Measurements from ENCODE around the gene ORC3. TPM values are rescaled to one million over a fixed set of nuclear protein-coding genes. Genes with fewer than 3 reads are reported as not detected.
"Not testable (repeated sequence)": the region's sequence is repeated elsewhere in the genome, so short reads cannot be mapped to it uniquely, and the experiment has no call there.

The ORC3 gene
- polyA plus RNA-seq, 4 donors, result 9.5 to 31.6 (median 17.8) TPM

DNA sequence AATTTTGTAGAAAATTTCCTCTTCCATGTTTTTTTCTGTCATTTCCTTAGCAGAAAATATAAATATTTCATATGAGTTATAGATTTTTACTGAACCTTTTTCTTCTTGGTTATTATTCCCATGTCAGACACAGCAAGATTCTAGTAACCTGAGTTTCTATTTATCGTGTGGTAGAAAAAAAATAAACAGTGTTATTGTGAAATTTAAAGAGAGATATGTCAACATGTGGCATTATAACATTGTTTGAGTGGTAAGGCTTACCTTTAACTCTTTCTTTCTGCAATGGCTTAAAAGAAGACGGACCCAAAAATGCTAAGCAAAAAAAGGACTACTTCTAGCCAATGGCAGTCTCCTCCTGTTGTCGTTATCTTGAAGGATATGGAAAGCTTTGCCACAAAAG lies 18.9 kb downstream of the ORC3 start:
- Histone ChIP-seq H3K27ac (ENCODE audit: low read depth in 1 of 3, low read length in 2 of 3) (no peak overlapping the region), H3K27me3 (ENCODE audit: control insufficient read depth in 3 of 3, insufficient read depth in 3 of 3, low read length in 3 of 3) (no peaks in the 10 kb centered on the region), H3K4me3 (ENCODE audit: low read depth in 1 of 3, low read length in 3 of 3) (no peak overlapping the region), H3K36me3 (ENCODE audit: control insufficient read depth in 3 of 3, insufficient read depth in 2 of 3, low read depth in 1 of 3, low read length in 3 of 3) (peaks cover 0 to 21% (median 0%) of the 10 kb centered on the region in 3 donors), H3K9me3 (ENCODE audit: control insufficient read depth in 2 of 2, insufficient read depth in 1 of 2, low read depth in 1 of 2, low read length in 1 of 2) (peaks cover 0 to 3% of the 10 kb centered on the region in 2 donors), H3K4me1 (ENCODE audit: control insufficient read depth in 3 of 3, insufficient read depth in 2 of 3, low read depth in 1 of 3, low read length in 2 of 3) (no peaks in the 10 kb centered on the region)
- 86 to 97% (median 97%) methylated on average over 3 of the region's 3 CpGs for WGBS, 3 donors
- DNase-seq (no peak), FAIRE-seq (no peak)

DNA sequence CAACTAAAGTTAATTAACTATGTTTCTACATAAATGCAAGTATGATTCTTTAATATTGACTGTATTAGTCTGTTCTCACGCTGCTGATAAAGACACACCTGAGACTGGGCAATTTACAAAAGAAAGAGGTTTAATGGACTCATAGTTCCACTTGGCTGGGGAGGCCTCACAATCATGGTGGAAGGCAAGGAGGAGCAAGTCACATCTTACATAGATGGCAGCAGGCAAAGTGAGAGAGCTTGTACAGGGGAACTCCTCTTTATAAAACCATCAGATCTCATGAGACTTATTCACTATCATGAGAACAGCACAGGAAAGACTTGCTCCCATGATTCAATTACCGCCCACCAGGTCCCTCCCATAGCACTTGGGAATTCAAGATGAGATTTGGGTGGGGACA lies 23.1 kb downstream of the ORC3 start:
- not testable (repeated sequence) for H3K4me3 ChIP-seq (ENCODE audit: low read depth in 1 of 3, low read length in 3 of 3); H3K9me3 ChIP-seq (ENCODE audit: control insufficient read depth in 2 of 2, insufficient read depth in 1 of 2, low read depth in 1 of 2, low read length in 1 of 2); DNase-seq; H3K27ac ChIP-seq (ENCODE audit: low read depth in 1 of 3, low read length in 2 of 3); FAIRE-seq; H3K27me3 ChIP-seq (ENCODE audit: control insufficient read depth in 3 of 3, insufficient read depth in 3 of 3, low read length in 3 of 3); H3K4me1 ChIP-seq (ENCODE audit: control insufficient read depth in 3 of 3, insufficient read depth in 2 of 3, low read depth in 1 of 3, low read length in 2 of 3)
- WGBS, 3 donors, result 94 to 96% (median 95%) methylated on average over 2 of the region's 2 CpGs
- peaks cover 0 to 26% (median 0%) of the 10 kb centered on the region in 3 donors for H3K36me3 ChIP-seq (ENCODE audit: control insufficient read depth in 3 of 3, insufficient read depth in 2 of 3, low read depth in 1 of 3, low read length in 3 of 3)

DNA sequence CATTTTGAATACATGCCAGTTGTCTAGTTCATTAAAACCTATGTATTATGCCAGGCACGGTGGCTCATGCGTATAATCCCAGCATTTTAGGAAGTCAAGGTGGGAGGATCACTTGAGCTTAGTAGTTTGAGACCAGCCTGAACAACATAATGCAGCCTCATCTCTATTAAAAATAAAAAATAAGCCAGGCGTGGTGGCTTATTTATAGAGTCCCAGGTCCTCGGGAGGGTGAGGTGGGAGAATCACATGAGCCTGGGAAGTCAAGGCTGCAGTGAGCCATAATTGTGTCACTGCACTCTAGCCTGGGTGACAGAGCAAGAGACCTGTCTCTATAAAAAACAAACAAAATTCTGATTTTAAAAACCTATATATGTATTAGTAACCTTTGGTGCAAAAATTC lies 27.5 kb downstream of the ORC3 start:
- H3K9me3 ChIP-seq (ENCODE audit: control insufficient read depth in 2 of 2, insufficient read depth in 1 of 2, low read depth in 1 of 2, low read length in 1 of 2), result peaks cover 0 to 3% of the 10 kb centered on the region in 2 donors
- H3K27me3 ChIP-seq (ENCODE audit: control insufficient read depth in 3 of 3, insufficient read depth in 3 of 3, low read length in 3 of 3), result no peaks in the 10 kb centered on the region
- H3K27ac ChIP-seq (ENCODE audit: low read depth in 1 of 3, low read length in 2 of 3), result no peak overlapping the region
- no peak overlapping the region for H3K4me3 ChIP-seq (ENCODE audit: low read depth in 1 of 3, low read length in 3 of 3)
- H3K36me3 ChIP-seq (ENCODE audit: control insufficient read depth in 3 of 3, insufficient read depth in 2 of 3, low read depth in 1 of 3, low read length in 3 of 3), result peaks cover 0 to 19% (median 0%) of the 10 kb centered on the region in 3 donors
- no peak for DNase-seq
- no peaks in the 10 kb centered on the region for H3K4me1 ChIP-seq (ENCODE audit: control insufficient read depth in 3 of 3, insufficient read depth in 2 of 3, low read depth in 1 of 3, low read length in 2 of 3)
- 95 to 96% (median 96%) methylated on average over 4 of the region's 4 CpGs for WGBS, 3 donors
- no peak for FAIRE-seq

DNA sequence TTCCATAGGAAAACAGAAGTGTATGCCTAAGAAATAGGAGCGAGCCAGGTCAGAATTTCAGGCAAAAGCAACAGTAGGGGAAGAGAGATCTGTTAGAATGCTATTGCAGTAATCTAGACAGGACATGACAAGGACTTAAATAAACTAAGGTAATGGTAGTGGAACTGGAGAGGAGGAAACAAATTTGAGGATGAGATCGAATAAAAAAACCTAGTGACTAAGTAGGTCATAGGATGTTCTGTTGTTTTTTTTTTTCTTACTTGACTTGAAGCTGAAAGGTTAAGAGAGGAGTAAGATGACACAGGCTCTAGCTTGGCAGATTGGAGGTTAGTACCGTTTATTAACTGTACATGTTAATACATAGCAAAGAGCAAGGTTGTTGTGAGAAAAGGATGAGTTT lies 28.6 kb downstream of the ORC3 start:
- Histone ChIP-seq H3K9me3 (ENCODE audit: control insufficient read depth in 2 of 2, insufficient read depth in 1 of 2, low read depth in 1 of 2, low read length in 1 of 2) (no peaks in the 10 kb centered on the region), H3K36me3 (ENCODE audit: control insufficient read depth in 3 of 3, insufficient read depth in 2 of 3, low read depth in 1 of 3, low read length in 3 of 3) (peaks cover 0 to 15% (median 0%) of the 10 kb centered on the region in 3 donors), H3K27me3 (ENCODE audit: control insufficient read depth in 3 of 3, insufficient read depth in 3 of 3, low read length in 3 of 3) (no peaks in the 10 kb centered on the region), H3K27ac (ENCODE audit: low read depth in 1 of 3, low read length in 2 of 3) (no peak overlapping the region), H3K4me3 (ENCODE audit: low read depth in 1 of 3, low read length in 3 of 3) (no peak overlapping the region), H3K4me1 (ENCODE audit: control insufficient read depth in 3 of 3, insufficient read depth in 2 of 3, low read depth in 1 of 3, low read length in 2 of 3) (no peaks in the 10 kb centered on the region)
- FAIRE-seq, result no peak
- WGBS, 3 donors, result 91 to 97% (median 93%) methylated on average over 3 of the region's 3 CpGs
- DNase-seq, result no peak

DNA sequence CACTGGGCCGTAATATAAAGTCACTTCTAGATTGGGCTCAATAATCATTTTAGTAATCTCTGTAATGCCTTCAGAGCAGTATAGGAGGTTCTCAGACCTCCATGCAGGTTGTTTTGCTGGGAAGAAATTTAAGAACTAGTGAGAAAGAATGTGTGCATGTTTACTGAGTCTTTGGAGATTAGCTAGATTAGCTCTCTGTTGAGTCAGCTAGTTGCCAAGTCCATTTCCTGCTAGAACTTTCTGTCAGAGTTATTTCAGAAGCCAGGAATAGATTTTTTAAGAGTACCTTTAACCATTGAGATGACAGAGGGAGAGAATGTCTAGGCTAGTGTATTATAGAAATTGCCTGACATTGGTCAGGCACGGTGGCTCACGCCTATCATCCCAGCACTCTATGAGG lies 33.3 kb downstream of the ORC3 start:
- Histone ChIP-seq H3K9me3 (ENCODE audit: control insufficient read depth in 2 of 2, insufficient read depth in 1 of 2, low read depth in 1 of 2, low read length in 1 of 2) (no peaks in the 10 kb centered on the region), H3K4me1 (ENCODE audit: control insufficient read depth in 3 of 3, insufficient read depth in 2 of 3, low read depth in 1 of 3, low read length in 2 of 3) (peaks cover 0 to 7% (median 0%) of the 10 kb centered on the region in 3 donors), H3K27ac (ENCODE audit: low read depth in 1 of 3, low read length in 2 of 3) (no peak overlapping the region), H3K4me3 (ENCODE audit: low read depth in 1 of 3, low read length in 3 of 3) (no peak overlapping the region), H3K36me3 (ENCODE audit: control insufficient read depth in 3 of 3, insufficient read depth in 2 of 3, low read depth in 1 of 3, low read length in 3 of 3) (peaks cover 0 to 11% (median 0%) of the 10 kb centered on the region in 3 donors), H3K27me3 (ENCODE audit: control insufficient read depth in 3 of 3, insufficient read depth in 3 of 3, low read length in 3 of 3) (no peaks in the 10 kb centered on the region)
- FAIRE-seq (no peak), DNase-seq (peak in 1 of 2 donors; percentile 5)
- WGBS, 3 donors, result 94 to 96% (median 96%) methylated on average over 3 of the region's 3 CpGs

DNA sequence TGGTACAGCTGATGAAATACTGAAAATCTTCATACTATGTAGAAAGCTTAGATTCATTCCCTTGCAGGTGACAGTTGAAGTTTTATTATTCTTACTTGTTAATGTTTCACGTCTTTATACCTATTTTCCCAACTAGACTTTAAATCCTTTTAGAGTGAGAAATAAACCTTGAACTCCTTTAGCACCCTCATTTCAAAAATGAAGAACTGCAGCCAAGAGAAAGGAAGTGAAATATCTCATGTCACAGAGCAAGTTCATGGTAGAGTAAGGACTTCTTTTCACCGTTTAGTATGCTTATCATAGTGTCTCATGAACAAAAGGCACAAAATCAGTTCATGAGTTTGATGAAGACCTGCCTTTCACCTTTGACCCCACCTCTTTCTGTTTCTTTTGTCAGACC lies 38.5 kb downstream of the ORC3 start:
- H3K4me3 ChIP-seq (ENCODE audit: low read depth in 1 of 3, low read length in 3 of 3), result no peak overlapping the region
- FAIRE-seq, result no peak

DNA sequence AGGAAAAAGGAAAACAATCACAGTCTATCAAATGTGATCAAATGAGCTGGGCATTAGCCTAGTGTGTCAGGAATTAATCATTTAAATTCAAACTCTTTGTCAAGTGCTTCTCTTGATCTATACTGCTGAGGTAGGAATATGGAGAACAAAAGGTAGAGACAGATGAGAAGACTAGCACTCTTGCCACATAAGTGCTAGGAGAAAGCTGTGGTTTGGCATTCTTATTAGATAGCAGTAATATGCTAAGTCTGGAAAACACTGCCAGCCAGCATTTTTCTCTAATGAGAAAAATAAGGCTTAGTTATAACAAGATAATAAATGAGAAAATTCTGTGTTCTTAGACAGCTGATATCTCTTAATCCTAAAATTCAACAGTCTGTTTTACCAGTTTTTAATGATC lies 38.9 kb downstream of the ORC3 start:
- DNase-seq (no peak), FAIRE-seq (no peak)
- Histone ChIP-seq H3K36me3 (ENCODE audit: control insufficient read depth in 3 of 3, insufficient read depth in 2 of 3, low read depth in 1 of 3, low read length in 3 of 3) (peaks cover 0 to 17% (median 0%) of the 10 kb centered on the region in 3 donors), H3K27me3 (ENCODE audit: control insufficient read depth in 3 of 3, insufficient read depth in 3 of 3, low read length in 3 of 3) (no peaks in the 10 kb centered on the region), H3K4me3 (ENCODE audit: low read depth in 1 of 3, low read length in 3 of 3) (no peak overlapping the region), H3K4me1 (ENCODE audit: control insufficient read depth in 3 of 3, insufficient read depth in 2 of 3, low read depth in 1 of 3, low read length in 2 of 3) (peaks cover 0 to 12% (median 0%) of the 10 kb centered on the region in 3 donors), H3K27ac (ENCODE audit: low read depth in 1 of 3, low read length in 2 of 3) (peak overlapping the region in 1 of 3 donors; percentile 68), H3K9me3 (ENCODE audit: control insufficient read depth in 2 of 2, insufficient read depth in 1 of 2, low read depth in 1 of 2, low read length in 1 of 2) (no peaks in the 10 kb centered on the region)

More for the DNA sequence above, 38.5 kb downstream of the ORC3 start:
- 18 to 52% (median 31%) methylated on average over 2 of the region's 2 CpGs for WGBS, 3 donors
- H3K4me1 ChIP-seq (ENCODE audit: control insufficient read depth in 3 of 3, insufficient read depth in 2 of 3, low read depth in 1 of 3, low read length in 2 of 3), result peaks cover 0 to 12% (median 0%) of the 10 kb centered on the region in 3 donors
- peak overlapping the region in 1 of 3 donors; percentile 68 for H3K27ac ChIP-seq (ENCODE audit: low read depth in 1 of 3, low read length in 2 of 3)
- DNase-seq, result peak; percentile 18 to 70
- H3K36me3 ChIP-seq (ENCODE audit: control insufficient read depth in 3 of 3, insufficient read depth in 2 of 3, low read depth in 1 of 3, low read length in 3 of 3), result peaks cover 0 to 17% (median 0%) of the 10 kb centered on the region in 3 donors
- H3K27me3 ChIP-seq (ENCODE audit: control insufficient read depth in 3 of 3, insufficient read depth in 3 of 3, low read length in 3 of 3), result no peaks in the 10 kb centered on the region
- H3K9me3 ChIP-seq (ENCODE audit: control insufficient read depth in 2 of 2, insufficient read depth in 1 of 2, low read depth in 1 of 2, low read length in 1 of 2), result no peaks in the 10 kb centered on the region

DNA sequence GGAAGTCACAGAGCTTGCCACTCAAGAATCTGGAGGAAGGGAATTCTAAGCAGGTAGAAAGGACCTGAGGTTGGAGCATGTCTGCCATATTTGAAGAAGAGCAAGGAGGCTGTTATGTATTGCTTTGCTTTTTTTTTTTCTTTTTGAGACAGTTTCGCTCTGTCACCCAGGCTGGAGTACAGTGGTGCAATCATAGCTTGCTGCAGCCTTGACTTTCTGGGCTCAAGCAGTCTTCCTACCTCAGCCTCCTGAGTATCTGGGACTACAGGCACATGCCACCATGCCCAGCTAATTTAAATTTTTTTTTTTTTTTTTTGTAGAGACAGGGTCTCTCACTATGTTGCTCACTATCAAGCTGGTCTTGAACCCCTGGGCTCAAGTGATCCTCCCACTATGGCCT lies 40.8 kb downstream of the ORC3 start:
- H3K36me3 ChIP-seq (ENCODE audit: control insufficient read depth in 3 of 3, insufficient read depth in 2 of 3, low read depth in 1 of 3, low read length in 3 of 3), result peaks cover 0 to 17% (median 0%) of the 10 kb centered on the region in 3 donors
- 89 to 100% (median 100%) methylated on average over 1 of the region's 1 CpG for WGBS, 3 donors
- no peak overlapping the region for H3K27ac ChIP-seq (ENCODE audit: low read depth in 1 of 3, low read length in 2 of 3)
- DNase-seq, result no peak
- FAIRE-seq, result no peak
- peaks cover 0 to 12% (median 0%) of the 10 kb centered on the region in 3 donors for H3K4me1 ChIP-seq (ENCODE audit: control insufficient read depth in 3 of 3, insufficient read depth in 2 of 3, low read depth in 1 of 3, low read length in 2 of 3)
- H3K27me3 ChIP-seq (ENCODE audit: control insufficient read depth in 3 of 3, insufficient read depth in 3 of 3, low read length in 3 of 3), result no peaks in the 10 kb centered on the region
- H3K4me3 ChIP-seq (ENCODE audit: low read depth in 1 of 3, low read length in 3 of 3), result no peak overlapping the region
- H3K9me3 ChIP-seq (ENCODE audit: control insufficient read depth in 2 of 2, insufficient read depth in 1 of 2, low read depth in 1 of 2, low read length in 1 of 2), result no peaks in the 10 kb centered on the region

DNA sequence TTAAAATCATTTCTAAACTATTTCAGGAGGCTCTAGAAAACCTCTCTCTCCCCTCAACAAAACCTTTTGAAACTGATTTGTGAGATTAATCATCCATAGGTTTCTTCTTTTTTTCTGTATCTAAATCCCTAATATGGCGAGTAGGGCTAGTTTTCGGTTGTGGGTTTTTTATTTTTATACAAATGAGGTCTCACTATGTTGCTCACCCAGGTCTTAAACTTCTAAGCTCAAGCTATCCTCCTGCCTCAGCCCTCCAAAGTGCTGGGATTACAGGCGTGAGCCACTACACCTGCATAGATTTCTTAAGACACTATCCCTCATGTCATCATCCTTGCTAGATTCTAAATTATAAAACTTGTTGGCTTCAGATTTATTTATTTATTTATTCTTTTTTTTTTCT lies 43.9 kb downstream of the ORC3 start:
- Histone ChIP-seq H3K27ac (ENCODE audit: low read depth in 1 of 3, low read length in 2 of 3) (no peak overlapping the region), H3K9me3 (ENCODE audit: control insufficient read depth in 2 of 2, insufficient read depth in 1 of 2, low read depth in 1 of 2, low read length in 1 of 2) (no peaks in the 10 kb centered on the region), H3K36me3 (ENCODE audit: control insufficient read depth in 3 of 3, insufficient read depth in 2 of 3, low read depth in 1 of 3, low read length in 3 of 3) (peaks cover 0 to 17% (median 1%) of the 10 kb centered on the region in 3 donors), H3K27me3 (ENCODE audit: control insufficient read depth in 3 of 3, insufficient read depth in 3 of 3, low read length in 3 of 3) (no peaks in the 10 kb centered on the region), H3K4me1 (ENCODE audit: control insufficient read depth in 3 of 3, insufficient read depth in 2 of 3, low read depth in 1 of 3, low read length in 2 of 3) (peaks cover 0 to 2% (median 0%) of the 10 kb centered on the region in 3 donors), H3K4me3 (ENCODE audit: low read depth in 1 of 3, low read length in 3 of 3) (no peak overlapping the region)
- no peak for DNase-seq
- 96 to 97% (median 97%) methylated on average over 3 of the region's 3 CpGs for WGBS, 3 donors
- no peak for FAIRE-seq

Measured in small intestine (tissue), 7 donors.